CD14-positive monocyte (primary cell): Measurements from ENCODE around the gene SPEN. TPM values are rescaled to one million over a fixed set of nuclear protein-coding genes. Genes with fewer than 3 reads are reported as not detected.

ENCODE experiments used
- DNase-seq, 3 donors: peaks; one replicate each; pipeline ENCODE4 v3.0.0-alpha.2; 2011 to 2022
- H2AFZ ChIP-seq: 2 replicates; pipeline ENCODE4 v1.6.0; 2012; ENCODE audit warnings: mild to moderate bottlenecking, low read depth, low read length, inconsistent platforms; ENCODE audit not compliant: insufficient read depth, poor library complexity, severe bottlenecking
- H3K27ac ChIP-seq, 2 donors: 1 replicate in 1 of 2; 2 replicates in 1 of 2; pipeline ENCODE4 v1.5.1; 2012 to 2013; ENCODE audit warnings: low read length in 2 of 2, control low read depth in 1 of 2, inconsistent platforms in 1 of 2, low read depth in 1 of 2, mild to moderate bottlenecking in 1 of 2
- H3K27me3 ChIP-seq, 2 donors: one replicate each; pipeline versions ENCODE4 v1.6.0 to v1.6.1; 2011 to 2013; ENCODE audit warnings: low read length in 2 of 2; ENCODE audit not compliant: control insufficient read depth in 2 of 2, insufficient read depth in 2 of 2
- H3K36me3 ChIP-seq, 2 donors: replicated peaks in 1 of 2; 1 replicate in 1 of 2; 2 replicates in 1 of 2; pipeline versions ENCODE4 v1.5.1 to v1.6.1; 2012 to 2013; ENCODE audit warnings: low read length in 2 of 2, control low read depth in 1 of 2, inconsistent platforms in 1 of 2, mild to moderate bottlenecking in 1 of 2; ENCODE audit not compliant: insufficient read depth in 2 of 2, control insufficient read depth in 1 of 2
- H3K4me1 ChIP-seq, 2 donors: 1 replicate in 1 of 2; 2 replicates in 1 of 2; pipeline versions ENCODE4 v1.5.1 to v1.6.1; 2012 to 2013; ENCODE audit warnings: low read length in 2 of 2, control low read depth in 1 of 2, inconsistent platforms in 1 of 2, mild to moderate bottlenecking in 1 of 2, moderate library complexity in 1 of 2; ENCODE audit not compliant: insufficient read depth in 2 of 2, control insufficient read depth in 1 of 2
- H3K4me2 ChIP-seq: replicated peaks from 2 replicates; pipeline ENCODE3; 2012; ENCODE audit warnings: low read length, moderate library complexity, mild to moderate bottlenecking; ENCODE audit not compliant: poor library complexity, severe bottlenecking; ENCODE audit errors: extremely low read depth
- H3K4me3 ChIP-seq, 3 experiments: fragments of 200-600 bp in 1 of 3; sonication (generic) in 1 of 3; replicated peaks in 1 of 3; 1 replicate in 2 of 3; 2 replicates in 1 of 3; pipeline ENCODE4 v1.5.1; 2011 to 2013; ENCODE audit warnings: low read length in 3 of 3, mild to moderate bottlenecking in 3 of 3, control low read depth in 2 of 3, low read depth in 2 of 3, inconsistent platforms in 1 of 3, moderate library complexity in 1 of 3
- H3K79me2 ChIP-seq: 2 replicates; pipeline ENCODE4 v1.6.0; 2012; ENCODE audit warnings: mild to moderate bottlenecking, control low read depth, inconsistent platforms, low read length, moderate library complexity; ENCODE audit not compliant: insufficient read depth
- H3K9ac ChIP-seq: 2 replicates; pipeline ENCODE4 v1.6.0; 2017; ENCODE audit warnings: low read length, mild to moderate bottlenecking; ENCODE audit not compliant: insufficient read depth, poor library complexity, severe bottlenecking
- H3K9me3 ChIP-seq, 2 donors: replicated peaks in 1 of 2; 1 replicate in 1 of 2; 2 replicates in 1 of 2; pipeline versions ENCODE4 v1.5.1 to v1.6.1; 2012 to 2013; ENCODE audit warnings: low read length in 2 of 2, control low read depth in 1 of 2; ENCODE audit not compliant: control insufficient read depth in 1 of 2, insufficient read depth in 1 of 2
- H4K20me1 ChIP-seq: 2 replicates; pipeline ENCODE4 v1.6.0; 2012; ENCODE audit warnings: mild to moderate bottlenecking, low read length, control low read depth, moderate library complexity; ENCODE audit not compliant: insufficient read depth
- H3K27ac Mint-ChIP-seq, 7 donors: one replicate each; pipeline ENCODE4 v1.8.0; 2020; ENCODE audit warnings: mild to moderate bottlenecking in 7 of 7, mixed read lengths in 7 of 7, moderate library complexity in 6 of 7, inconsistent platforms in 2 of 7
- H3K27me3 Mint-ChIP-seq, 3 donors: one replicate each; pipeline ENCODE4 v1.8.0; 2021 to 2022; ENCODE audit warnings: low read depth in 3 of 3, mild to moderate bottlenecking in 3 of 3, mixed read lengths in 3 of 3, moderate library complexity in 3 of 3, inconsistent platforms in 1 of 3
- H3K36me3 Mint-ChIP-seq, 2 donors: one replicate each; pipeline ENCODE4 v1.8.0; 2020; ENCODE audit warnings: mixed read lengths in 2 of 2, inconsistent platforms in 1 of 2, mild to moderate bottlenecking in 1 of 2
- H3K4me1 Mint-ChIP-seq: one replicate; pipeline ENCODE4 v1.8.0; 2020; ENCODE audit warnings: mild to moderate bottlenecking, mixed read lengths
- H3K4me3 Mint-ChIP-seq, 2 donors: one replicate each; pipeline ENCODE4 v1.8.0; 2020; ENCODE audit warnings: mild to moderate bottlenecking in 2 of 2, mixed read lengths in 2 of 2, moderate library complexity in 1 of 2
- H3K9me3 Mint-ChIP-seq, 7 donors: one replicate each; pipeline ENCODE4 v1.8.0; 2020 to 2022; ENCODE audit warnings: mixed read lengths in 7 of 7, mild to moderate bottlenecking in 6 of 7, moderate library complexity in 6 of 7, inconsistent platforms in 2 of 7
- WGBS: methylation state at CpG from one replicate; pipeline ENCODE4 v1.1.5; 2013; ENCODE audit warnings: missing lambda C conversion rate; ENCODE audit not compliant: insufficient coverage; 5-methylcytosine and 5-hydroxymethylcytosine counted together
- intact Hi-C, 2 donors: fragments of 100-400 bp; cut with micrococcal nuclease; formaldehyde crosslinking; loops; one replicate each; pipeline versions ENCODE4 v1.15.0 to v1.15.1; 2023
- polyA plus RNA-seq, 3 donors: library from polyadenylated mRNA; depleted of rRNA in 1 of 3; unstranded in 2 of 3; stranded (reverse) in 1 of 3; fragments of 300-500 nt in 2 of 3; fragments of >200 nt in 1 of 3; fragmentation: Illumina TruSeq in 2 of 3; gene quantifications; 1 replicate in 2 of 3; 2 replicates in 1 of 3; pipeline ENCODE4 v1.2.3, GENCODE V29; 2012 to 2021
- TF ChIP-seq, protein P1 (sequence below): fragments of 200-600 bp; IDR thresholded peaks from one replicate; pipeline ENCODE4 v1.8.0; 2022; ENCODE audit warnings: antibody characterized with exemption, mild to moderate bottlenecking

Gene SPEN
- polyA plus RNA-seq, 3 donors, result 3.1 to 30.9 (median 6.1) TPM

DNA sequence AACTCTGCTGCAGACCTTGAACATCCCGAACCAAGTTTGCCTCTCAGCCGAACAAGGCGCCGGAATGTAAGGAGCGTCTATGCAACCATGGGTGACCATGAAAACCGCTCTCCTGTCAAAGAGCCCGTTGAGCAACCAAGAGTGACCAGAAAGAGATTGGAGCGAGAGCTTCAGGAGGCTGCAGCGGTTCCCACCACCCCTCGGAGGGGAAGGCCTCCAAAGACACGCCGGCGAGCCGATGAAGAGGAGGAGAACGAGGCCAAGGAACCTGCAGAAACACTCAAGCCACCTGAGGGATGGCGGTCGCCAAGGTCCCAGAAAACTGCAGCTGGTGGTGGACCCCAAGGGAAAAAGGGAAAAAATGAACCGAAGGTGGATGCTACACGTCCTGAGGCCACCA is 84.4 kb downstream of the SPEN start:
- no peaks in the 10 kb centered on the region for H3K9me3 ChIP-seq
- H3K27ac ChIP-seq, result peak overlapping the region in 1 of 2 donors; percentile 38
- no peak overlapping the region for H3K4me3 ChIP-seq
- no peak overlapping the region for H3K9ac ChIP-seq
- peaks cover 9% of the 10 kb centered on the region for H3K79me2 ChIP-seq
- H3K36me3 Mint-ChIP-seq, result peaks cover 92 to 98% of the 10 kb centered on the region in 2 donors
- no peak overlapping the region for H2AFZ ChIP-seq
- H3K4me2 ChIP-seq, result no peak overlapping the region
- H3K4me1 ChIP-seq, result no peaks in the 10 kb centered on the region
- H3K36me3 ChIP-seq, result peaks cover 96 to 100% of the 10 kb centered on the region in 2 donors
- intact Hi-C loops, result no loop called here
- no peaks in the 10 kb centered on the region for H3K27me3 ChIP-seq
- H3K4me1 Mint-ChIP-seq, result no peaks in the 10 kb centered on the region
- DNase-seq, result no peak
- H3K27me3 Mint-ChIP-seq, result peaks cover 0 to 1% (median 0%) of the 10 kb centered on the region in 3 donors
- WGBS, result 98% methylated on average over 18 of the region's 19 CpGs
- H4K20me1 ChIP-seq, result peaks cover 64% of the 10 kb centered on the region
- no peaks in the 10 kb centered on the region for H3K9me3 Mint-ChIP-seq
- TF ChIP-seq, protein P1, sequence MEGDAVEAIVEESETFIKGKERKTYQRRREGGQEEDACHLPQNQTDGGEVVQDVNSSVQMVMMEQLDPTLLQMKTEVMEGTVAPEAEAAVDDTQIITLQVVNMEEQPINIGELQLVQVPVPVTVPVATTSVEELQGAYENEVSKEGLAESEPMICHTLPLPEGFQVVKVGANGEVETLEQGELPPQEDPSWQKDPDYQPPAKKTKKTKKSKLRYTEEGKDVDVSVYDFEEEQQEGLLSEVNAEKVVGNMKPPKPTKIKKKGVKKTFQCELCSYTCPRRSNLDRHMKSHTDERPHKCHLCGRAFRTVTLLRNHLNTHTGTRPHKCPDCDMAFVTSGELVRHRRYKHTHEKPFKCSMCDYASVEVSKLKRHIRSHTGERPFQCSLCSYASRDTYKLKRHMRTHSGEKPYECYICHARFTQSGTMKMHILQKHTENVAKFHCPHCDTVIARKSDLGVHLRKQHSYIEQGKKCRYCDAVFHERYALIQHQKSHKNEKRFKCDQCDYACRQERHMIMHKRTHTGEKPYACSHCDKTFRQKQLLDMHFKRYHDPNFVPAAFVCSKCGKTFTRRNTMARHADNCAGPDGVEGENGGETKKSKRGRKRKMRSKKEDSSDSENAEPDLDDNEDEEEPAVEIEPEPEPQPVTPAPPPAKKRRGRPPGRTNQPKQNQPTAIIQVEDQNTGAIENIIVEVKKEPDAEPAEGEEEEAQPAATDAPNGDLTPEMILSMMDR, result no peak
- peak overlapping the region in 1 of 7 donors; percentile 16 for H3K27ac Mint-ChIP-seq
- H3K4me3 Mint-ChIP-seq, result no peak overlapping the region

DNA sequence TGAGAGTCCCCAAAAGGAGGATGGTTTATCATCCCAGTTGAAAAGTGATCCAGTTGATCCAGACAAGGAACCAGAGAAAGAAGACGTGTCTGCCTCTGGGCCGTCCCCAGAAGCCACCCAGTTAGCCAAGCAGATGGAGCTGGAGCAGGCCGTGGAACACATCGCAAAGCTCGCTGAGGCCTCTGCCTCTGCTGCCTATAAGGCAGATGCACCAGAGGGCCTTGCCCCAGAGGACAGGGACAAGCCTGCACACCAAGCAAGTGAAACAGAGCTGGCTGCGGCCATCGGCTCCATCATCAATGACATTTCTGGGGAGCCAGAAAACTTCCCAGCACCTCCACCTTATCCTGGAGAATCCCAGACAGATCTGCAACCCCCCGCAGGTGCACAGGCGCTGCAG is 85.1 kb downstream of the SPEN start:
- Histone ChIP-seq H3K4me1 (no peaks in the 10 kb centered on the region), H3K27ac (peak overlapping the region in 1 of 2 donors; percentile 38), H3K4me2 (no peak overlapping the region), H3K9ac (no peak overlapping the region), H2AFZ (no peak overlapping the region), H4K20me1 (peaks cover 71% of the 10 kb centered on the region), H3K9me3 (no peaks in the 10 kb centered on the region), H3K79me2 (peaks cover 9% of the 10 kb centered on the region), H3K4me3 (no peak overlapping the region), H3K36me3 (peaks cover 97 to 100% of the 10 kb centered on the region in 2 donors), H3K27me3 (no peaks in the 10 kb centered on the region)
- peaks cover 4% of the 10 kb centered on the region for H3K4me1 Mint-ChIP-seq
- DNase-seq, result no peak
- H3K9me3 Mint-ChIP-seq, result no peaks in the 10 kb centered on the region
- H3K36me3 Mint-ChIP-seq, result peaks cover 93 to 99% of the 10 kb centered on the region in 2 donors
- peak overlapping the region in 4 of 7 donors; percentile 31 to 75 (median 58) for H3K27ac Mint-ChIP-seq
- peaks cover 0 to 4% (median 1%) of the 10 kb centered on the region in 3 donors for H3K27me3 Mint-ChIP-seq
- TF ChIP-seq, protein P1, result no peak
- 97% methylated on average over 6 of the region's 9 CpGs for WGBS
- intact Hi-C loops, result no loop called here
- H3K4me3 Mint-ChIP-seq, result no peak overlapping the region
